DMS153 (cell line): ENCODE results near the gene VAT1L.

ENCODE experiments used
- DNase-seq: peaks from one replicate; lab custom pipeline; 2025; lab: John Stamatoyannopoulos, UW

The VAT1L gene

DNA sequence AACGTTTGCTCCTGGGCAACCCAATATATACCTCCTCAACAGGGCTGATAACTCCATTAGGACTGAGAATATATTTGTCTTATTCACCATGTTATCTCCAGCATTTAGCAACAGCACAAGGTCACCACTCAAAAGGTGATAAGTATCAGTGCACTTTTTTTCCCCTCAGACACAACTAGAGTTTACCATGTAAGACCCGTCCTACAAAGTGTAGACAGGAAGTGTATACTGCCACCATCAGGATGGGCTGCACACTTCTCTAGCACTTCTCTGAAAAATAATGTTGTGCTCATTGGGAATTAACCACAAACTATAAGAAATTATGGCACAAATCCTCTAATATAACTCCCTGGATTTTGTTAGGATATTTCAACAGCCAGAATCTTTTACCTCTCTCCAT is 5.7 kb upstream of the VAT1L start:
- no peak for DNase-seq

DNA sequence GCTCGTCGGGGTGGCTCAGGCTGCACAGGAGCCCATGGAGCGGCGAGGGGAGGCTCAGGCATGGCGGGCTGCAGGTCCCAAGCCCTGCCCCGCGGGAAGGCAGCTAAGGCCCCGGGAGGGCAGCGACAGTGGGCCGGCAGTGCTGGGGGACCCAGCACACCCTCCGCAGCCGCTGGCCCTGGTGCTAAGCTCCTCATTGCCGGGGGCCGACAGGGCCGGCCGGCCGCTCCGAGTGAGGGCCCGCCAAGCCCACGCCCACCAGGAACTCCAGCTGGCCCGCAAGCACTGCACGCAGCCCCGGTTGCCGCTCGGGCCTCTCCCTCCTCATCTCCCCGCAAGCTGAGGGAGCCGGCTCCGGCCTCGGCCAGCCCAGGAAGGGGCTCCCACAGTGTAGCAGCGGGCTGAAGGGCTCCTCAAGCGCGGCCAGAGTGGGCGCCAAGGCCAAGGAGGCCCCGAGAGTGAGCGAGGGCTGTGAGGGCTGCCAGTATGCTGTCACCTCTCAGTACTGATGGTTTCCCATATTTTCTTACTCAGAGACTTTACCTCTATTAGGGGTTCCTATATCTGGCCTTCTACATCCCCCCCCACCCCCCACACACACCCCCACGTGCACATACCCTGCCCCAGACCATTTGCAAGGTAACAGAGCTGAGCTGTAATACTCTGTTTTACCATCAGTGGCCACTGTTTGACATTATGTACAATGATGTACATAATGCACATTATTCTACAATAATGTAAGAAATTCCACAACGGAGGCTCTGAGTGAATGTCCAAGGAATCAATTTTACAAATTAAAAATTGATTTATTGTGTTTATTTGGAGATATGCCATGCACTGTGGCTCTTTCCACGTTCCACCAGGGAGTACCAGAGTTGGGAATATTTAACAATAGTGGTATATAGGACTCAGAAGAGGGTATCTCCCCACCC is 3.7 kb upstream of the VAT1L start:
- no peak for DNase-seq

DNA sequence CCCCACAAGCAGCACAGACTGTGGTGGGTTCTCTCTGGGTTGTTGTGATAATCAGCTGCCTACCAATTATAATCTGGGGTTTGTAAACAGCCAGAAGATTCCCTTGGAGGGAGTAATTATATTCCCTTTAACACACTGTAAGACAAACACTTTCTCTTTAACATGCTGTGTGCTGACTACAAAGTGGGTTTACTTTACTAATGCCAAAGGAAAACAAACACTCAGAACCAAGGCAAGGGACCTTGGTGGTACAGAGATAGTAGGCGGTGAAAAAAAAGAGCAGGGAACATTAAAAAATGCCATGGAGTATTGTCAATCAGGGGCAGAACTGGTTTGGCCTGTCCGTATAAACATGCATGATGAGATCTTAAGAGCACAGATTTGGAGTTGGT is 3.0 kb upstream of the VAT1L start:
- peak; percentile 57 for DNase-seq

DNA sequence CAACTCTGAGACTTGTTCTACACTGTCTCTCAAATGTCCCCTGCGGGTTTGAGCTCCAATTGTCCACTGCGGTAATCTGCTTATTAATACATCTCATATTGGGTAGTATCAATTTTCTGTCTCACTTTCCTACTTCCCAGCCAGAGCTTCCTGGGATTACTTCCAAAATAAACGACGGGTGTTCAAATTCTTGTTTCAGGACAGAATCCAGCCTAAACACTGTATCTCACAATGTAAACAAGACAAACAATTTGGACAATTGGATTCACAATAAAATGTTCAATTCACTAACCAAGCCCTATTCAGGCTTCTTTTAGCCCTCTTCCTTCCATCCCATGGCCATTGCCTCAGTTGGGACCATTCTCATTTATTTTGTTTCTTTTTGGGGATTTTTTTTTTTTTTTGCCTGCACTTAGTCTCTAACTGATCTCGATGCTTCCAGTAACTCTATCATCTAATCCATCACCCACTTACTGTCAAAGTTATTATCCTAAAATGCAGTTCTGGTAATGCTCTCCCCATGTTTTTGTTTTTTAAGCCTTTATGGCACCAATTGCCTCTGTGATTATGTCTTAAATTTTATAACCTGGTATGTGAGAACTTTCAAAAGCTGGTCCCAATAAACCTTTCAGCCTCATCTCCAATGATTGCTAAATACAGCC is 2.0 kb upstream of the VAT1L start:
- DNase-seq, result no peak

DNA sequence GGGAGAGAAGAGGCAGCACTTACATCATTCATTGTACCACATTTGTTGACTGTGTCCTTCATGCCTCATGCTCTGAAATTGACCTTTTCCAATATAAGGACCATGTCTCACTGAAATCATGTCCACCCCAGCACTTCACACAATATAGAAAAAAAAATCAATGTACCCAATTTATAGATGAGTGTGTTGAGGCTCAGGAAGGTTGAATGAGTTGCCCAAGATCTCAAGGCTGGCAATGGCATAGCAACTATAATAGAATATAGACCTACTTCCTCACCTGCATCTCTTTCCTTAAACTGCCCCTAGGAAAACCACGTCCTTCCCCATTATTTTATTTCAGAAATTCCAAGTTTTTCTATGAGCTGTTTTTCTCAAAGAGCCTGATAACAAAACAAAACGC is 912 bp upstream of the VAT1L start:
- DNase-seq, result no peak

DNA sequence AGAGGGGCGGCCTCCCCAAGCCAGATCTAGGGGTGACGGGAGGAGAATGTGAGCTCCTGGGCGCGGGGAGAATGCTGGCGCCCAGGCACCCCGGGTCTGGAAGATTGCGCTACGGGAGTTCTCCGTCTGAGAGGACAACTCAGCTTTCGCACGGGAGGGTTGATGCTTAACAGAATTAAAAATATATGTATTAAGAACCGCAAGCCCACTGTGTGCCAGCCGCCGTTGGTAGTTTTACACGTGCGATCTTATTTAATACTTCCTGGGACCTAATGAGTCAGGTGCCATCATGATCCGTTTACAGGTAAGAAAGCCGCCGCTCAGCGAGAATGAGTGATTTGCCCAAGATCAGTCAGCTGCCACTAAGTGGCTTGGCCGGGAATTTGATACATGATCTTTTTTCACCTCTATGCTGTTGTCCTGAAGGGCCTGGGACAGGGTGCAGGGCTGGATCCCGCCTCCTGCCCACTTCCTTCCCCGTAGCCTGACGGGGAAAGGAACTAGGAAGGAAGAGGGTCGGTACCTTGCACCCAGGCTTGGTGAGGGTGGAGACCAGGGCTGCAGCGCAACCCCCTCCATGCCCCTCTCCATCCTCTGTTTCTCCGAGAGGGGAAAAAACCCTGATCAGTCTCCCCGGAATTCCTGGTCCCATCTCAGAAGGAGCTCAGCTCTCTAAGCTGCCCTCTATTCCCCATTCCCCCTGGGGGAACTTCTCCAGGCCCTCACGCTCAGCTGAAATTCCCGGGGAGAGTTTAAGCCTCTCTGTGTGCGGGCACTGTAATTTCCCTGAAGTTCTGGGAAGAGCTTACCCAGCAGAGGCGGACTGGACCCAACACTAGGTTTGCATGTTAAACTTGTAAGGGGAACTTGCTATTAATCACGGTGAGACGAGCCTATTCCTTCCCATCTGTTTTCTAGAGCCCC is 983 bp downstream of the VAT1L start:
- no peak for DNase-seq

DNA sequence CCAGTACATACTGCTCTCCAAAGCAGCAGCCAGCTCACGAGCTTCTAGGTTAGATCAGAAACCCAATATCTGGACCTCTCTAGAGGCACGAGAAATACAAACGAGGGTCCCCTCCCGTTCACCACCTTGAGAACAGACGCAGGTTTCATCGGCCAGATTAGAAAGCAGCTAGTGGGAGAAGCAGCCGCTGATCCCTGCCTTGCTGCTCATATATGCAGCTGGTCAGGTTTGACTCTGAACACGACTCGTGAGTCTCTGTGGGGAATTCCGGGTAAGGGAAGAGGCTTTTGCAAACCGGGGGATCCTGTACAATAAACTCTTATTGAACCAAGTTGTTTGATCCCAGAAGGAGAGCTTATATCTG is 1.6 kb downstream of the VAT1L start:
- no peak for DNase-seq

DNA sequence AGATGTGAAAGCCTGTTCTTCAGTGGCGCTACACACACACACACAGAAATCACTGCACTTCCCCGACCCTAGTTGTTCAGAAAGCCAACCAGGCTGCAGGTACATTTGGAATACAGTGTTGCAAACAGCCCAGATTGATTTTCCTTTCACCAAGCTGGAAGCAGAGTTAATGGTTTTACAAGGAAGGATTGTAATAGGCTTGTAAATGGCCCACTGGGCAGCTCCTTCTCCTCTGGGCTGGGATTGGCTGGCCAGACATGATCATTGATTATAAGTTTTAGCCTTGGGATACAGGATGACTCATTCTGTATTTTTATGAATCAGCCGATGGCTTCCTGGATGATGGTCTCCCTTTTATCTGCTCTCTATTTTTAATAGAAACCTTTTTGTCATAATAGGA is 2.5 kb downstream of the VAT1L start:
- DNase-seq, result no peak

DNA sequence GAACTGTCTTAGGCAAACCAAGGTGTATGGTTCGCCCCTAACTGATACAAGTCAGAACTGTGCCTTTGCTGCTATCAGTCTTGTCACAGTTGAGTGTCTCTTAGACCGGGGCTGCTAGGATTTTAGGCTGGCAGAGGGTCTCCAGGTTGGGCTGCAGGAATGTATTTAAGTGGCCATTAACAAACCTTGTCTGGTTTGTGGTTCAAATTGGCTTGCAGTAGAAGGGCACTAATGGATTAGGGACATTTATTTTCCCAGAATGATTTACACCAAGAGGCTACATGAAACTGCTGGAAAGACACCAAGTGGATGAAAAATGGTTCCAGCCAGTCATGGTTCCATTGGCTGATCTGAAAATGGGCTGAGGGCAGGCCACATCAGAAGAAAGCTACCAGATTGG is 5.1 kb downstream of the VAT1L start:
- DNase-seq, result no peak

DNA sequence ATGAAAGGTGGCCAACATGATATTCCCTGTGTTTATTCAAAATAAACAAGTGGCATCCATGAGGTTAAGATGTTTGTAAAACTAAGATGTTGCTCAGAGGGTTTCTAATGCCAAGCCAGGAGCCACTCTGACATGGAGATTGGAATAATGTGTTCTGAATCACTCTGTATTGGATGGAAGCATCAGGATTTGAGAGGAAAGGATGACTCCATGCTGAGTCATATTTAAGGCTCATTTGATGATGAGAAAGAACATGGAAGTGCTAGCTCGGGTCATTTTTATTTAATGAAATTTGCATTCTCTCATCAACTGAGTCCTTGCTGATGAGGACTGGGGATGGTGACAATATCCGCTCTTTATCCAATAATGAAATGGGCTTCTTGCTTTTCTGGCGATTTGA is 6.2 kb downstream of the VAT1L start:
- no peak for DNase-seq

DNA sequence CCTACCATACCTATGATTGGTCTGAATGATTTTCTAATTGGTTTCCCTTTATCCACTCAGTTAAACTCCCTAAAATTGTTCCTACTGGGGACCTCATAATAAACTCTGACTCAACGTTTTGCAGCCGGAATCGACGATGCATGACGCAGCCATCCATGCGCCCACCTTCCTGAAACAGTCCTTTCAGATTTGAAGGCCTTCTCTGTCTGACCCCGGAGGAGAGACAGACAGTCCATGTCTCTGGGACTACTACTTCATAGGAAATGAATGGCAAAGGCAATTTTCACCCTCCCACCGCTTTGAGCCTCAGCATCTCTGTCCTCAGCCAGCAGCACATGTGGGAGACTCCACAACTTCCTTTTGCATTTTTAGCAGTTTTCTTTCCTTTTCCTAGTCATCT is 13.5 kb downstream of the VAT1L start:
- DNase-seq, result no peak

DNA sequence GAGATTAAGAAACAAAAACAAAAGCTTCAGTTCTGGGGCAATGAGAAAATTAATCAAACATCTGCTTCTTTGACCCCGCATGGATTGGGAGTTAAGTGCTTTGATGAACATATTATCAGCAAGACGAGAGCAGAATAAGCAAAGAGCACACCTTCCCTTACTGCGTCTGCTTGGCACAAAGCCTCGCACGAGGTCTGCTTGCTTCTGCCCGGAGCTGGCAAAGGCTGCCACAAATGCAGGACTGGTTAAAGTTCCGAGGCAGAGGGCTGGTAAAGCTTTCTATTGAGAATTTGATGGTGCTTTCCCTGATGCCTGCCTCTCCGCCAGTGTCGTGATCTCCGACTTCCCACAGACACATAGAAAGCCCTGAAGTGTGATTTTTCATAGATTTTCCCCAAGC is 17.0 kb downstream of the VAT1L start:
- peak; percentile 37 for DNase-seq

DNA sequence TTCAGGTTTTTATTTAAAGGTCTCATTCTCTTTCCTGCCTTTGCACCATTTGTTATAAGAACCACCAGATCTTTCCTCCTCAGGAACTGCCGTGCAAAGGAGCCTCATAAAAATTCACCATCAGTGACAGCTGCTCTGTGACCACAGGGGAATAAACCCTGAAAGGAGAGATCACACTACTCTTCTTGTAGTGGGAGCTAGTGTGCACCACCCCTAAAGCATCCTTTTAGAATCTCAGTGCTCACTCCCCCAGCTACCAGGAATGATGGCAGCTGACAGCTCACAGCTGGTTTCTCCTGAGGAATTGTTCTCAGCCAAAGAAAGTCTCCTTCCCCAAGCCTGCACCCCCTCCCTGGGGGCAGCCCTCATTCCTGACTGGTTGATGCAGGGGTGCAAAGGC is 18.7 kb downstream of the VAT1L start:
- no peak for DNase-seq

DNA sequence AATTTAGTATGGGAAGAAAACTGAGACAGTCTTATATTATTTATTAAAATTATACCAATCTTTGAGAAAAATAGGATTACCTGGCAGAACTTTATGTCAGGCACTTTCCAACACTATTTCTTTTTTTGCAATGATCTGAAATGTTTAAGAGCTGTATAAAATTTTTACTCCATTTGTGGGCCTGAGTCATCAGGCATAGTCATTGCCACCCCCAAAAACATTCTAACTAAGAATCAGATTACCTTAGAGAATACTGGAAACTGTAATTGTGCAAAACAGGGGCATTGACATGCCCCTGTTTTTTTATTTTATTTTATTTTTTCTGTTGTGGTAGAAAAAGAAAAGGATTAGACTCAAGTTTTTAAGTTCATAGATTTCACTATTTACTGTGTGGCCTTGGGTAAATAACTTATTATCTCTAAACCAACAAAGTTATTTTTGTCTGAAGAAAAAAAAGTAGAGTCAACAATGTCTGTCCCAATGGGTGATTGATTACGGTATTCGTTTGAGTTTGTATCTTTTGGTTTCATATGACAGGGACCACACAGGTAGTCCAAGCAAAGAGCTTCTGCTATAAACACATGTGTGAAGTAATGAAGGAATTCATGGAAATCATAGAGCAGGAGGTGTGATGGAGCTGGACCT is 24.6 kb downstream of the VAT1L start:
- no peak for DNase-seq

DNA sequence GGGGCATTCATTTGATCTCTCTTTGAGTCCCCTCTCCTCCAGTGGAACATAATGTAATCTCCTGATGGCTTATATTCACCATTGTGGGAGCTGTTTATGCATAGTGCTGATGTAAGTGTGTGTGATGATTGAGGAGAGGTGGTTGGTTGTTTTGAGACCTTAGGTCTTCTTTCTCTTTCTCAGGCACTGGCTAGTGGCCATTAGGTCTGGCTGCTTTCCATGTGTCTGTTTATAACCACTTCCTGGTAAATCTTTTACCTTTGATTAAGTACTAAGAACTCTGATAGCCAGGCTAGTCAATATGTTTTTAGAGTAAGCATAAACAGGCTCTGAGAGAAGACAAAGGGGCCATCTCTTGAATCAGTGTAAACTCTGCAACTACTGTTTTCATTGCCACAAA is 27.9 kb downstream of the VAT1L start:
- DNase-seq, result peak; percentile 69

DNA sequence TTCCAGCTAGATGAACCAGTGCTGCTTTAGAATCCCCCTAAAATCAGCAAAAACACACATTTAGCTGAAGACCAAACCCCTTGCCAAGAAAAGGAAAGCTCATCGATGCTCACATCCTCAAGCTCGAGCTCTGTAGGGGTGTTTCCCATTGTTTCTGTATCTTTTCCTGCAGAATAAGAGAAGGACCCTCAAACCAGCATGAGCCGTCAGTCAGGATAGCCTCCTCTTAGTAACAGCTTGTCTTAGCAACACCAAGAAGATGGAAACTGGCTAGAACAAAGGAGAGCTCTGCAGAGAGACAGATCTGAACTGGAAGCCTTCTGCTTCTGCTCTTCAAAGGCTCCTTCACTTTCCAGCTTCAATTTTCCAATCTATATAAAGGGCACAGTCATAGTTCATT is 32.0 kb downstream of the VAT1L start:
- no peak for DNase-seq

DNA sequence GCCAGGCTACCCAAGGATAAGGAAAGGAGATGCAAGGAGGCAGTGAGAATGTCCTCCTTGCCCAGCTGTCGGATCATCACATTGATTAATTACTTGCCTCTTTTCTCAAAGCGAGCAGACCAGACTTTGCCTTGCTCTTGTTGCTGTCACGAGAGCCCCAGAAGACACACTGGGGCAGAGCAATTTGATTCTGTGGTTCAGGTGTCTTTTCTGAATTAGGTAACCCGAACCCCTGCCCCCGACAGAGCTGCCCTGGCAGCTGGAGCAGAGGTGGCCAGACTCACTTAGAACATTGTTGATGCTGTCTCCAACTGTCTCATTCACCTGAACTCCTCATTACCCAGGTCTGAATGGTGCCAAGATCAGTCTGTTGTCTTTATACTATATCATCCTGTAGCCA is 34.3 kb downstream of the VAT1L start:
- DNase-seq, result no peak

DNA sequence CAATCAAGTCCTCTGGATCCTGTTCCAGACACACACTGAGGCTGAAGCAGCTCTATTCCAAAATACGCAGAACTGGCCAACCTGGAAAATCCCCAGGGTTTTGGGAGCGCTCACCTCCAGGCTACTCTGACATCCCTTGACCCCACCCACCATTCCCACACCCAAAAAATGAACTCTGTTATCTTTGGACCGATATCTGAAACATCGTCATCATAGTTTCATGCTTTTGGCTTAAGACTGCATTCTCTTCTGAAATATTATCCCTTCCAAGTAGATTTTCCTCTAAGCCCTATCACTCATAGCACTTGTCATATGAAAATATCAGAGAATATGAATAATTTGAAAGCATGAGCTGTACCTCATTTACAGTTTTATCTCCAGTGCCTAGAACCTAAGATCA is 34.7 kb downstream of the VAT1L start:
- no peak for DNase-seq

DNA sequence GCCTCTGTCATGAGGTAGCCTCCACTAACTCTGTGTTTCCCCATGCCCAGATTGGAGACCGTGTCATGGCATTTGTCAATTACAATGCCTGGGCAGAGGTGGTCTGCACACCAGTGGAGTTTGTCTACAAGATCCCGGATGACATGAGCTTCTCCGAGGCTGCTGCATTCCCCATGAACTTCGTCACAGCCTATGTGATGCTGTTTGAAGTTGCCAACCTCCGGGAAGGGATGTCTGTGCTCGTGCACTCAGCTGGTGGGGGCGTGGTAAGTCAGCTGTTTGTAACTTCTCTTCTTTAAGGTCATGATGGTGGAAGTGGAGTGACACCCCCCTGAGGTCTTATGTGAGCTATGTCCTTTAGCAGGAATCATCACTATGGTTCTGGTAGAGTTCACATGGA is 36.8 kb downstream of the VAT1L start:
- DNase-seq, result no peak

DNA sequence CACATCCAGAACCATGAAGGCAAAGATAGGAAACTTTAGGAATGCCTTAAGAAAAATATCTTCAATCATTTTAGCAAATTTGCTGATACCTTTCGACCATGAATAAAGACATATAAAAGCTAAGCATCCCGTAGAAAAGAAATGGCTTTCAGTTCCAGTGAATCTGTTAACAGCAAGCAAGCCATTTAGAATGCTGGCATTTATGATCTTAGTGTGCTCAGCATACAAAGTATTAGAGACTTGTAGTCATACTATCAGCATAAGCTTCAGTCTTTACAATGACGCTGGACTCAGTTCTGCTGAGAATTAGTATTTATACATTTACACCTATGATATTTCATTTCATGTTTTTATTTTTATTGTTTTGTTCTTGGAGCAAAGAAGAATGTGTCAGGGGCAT is 38.7 kb downstream of the VAT1L start:
- DNase-seq, result no peak

DNA sequence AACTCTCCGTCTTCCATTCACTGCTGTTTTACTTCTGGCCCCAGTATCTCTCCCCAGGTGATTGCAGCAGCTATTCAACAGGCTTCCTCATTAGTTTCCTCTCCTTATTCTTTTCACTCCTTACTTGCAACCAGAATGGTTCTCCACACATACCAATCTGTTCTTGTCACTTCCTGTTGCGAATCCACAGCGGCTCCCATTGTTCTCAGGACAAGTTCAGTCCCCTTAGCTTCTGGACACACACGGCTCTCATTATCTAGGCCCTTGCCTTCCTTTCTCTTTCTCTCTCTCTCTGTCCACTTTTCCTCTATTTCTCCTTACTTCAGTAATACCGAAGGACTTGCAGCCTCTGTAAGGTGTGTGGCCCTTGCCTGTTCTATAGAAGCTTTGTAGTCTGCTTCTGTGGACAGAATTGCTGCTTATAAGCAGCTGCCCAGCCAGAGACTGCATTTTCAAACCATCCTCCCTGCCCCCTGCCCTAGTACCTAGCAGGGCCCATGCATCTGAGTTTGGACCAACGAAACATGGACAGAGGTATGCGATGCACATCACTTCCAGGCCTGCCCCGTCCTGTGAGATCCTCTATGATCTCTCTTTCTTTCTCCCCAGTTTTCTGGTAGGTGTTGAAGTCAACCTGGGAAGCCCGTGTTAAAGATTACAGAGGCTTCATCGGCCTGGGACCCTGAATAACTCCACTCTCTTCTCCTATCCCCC is 45.7 kb downstream of the VAT1L start:
- peak; percentile 38 for DNase-seq
